8988T (cell line): Measurements from ENCODE around the gene PCSK9.

Experiments used
- DNase-seq: peaks from one replicate; pipeline ENCODE4 v3.0.0; 2011

The PCSK9 gene

GRCh38 chr1:55039342-55040082 is at the start of gene PCSK9:
TSS of gene PCSK9 (plus strand) at chr1:55039548. CDS start at chr1:55039838, 290 bp downstream.
- DNase-seq = no peak

GRCh38 chr1:54989968-54990810 is 49.2 kb upstream of the PCSK9 start:
- no peak for DNase-seq

GRCh38 chr1:54990916-54991315 is 48.4 kb upstream of the PCSK9 start:
- no peak for DNase-seq

GRCh38 chr1:54991939-54992338 is 47.4 kb upstream of the PCSK9 start:
- no peak for DNase-seq

GRCh38 chr1:54993140-54993539 is 46.2 kb upstream of the PCSK9 start:
- no peak for DNase-seq

GRCh38 chr1:54994355-54994990 is 44.9 kb upstream of the PCSK9 start:
- DNase-seq = no peak

GRCh38 chr1:54995013-54995760 is 44.2 kb upstream of the PCSK9 start:
- no peak for DNase-seq

- no peak for DNase-seq
These were observed 43.5 kb upstream of the PCSK9 start for GRCh38 chr1:54995835-54996234.

- DNase-seq = peak; percentile 92
These were observed 42.9 kb upstream of the PCSK9 start for GRCh38 chr1:54996359-54996868.

- DNase-seq = no peak
These were observed 42.3 kb upstream of the PCSK9 start for GRCh38 chr1:54996869-54997710.

GRCh38 chr1:54997711-54997986 is 41.7 kb upstream of the PCSK9 start:
- no peak for DNase-seq

- no peak for DNase-seq
These were observed 41.2 kb upstream of the PCSK9 start for GRCh38 chr1:54998100-54998499.

- no peak for DNase-seq
These were observed 40.7 kb upstream of the PCSK9 start, which contains the start of gene BSND for GRCh38 chr1:54998677-54999076. TSS of gene BSND (plus strand) at chr1:54998933. CDS start at chr1:54999187, 254 bp downstream.

- DNase-seq = no peak
These were observed 39.0 kb upstream of the PCSK9 start for GRCh38 chr1:55000110-55001085.

GRCh38 chr1:55001311-55001710 is 38.0 kb upstream of the PCSK9 start:
- DNase-seq = no peak

GRCh38 chr1:55002686-55003085 is 36.7 kb upstream of the PCSK9 start:
- no peak for DNase-seq

GRCh38 chr1:55005351-55006140 is 33.8 kb upstream of the PCSK9 start:
- DNase-seq = no peak

GRCh38 chr1:55006931-55007330 is 32.4 kb upstream of the PCSK9 start:
- DNase-seq = no peak

GRCh38 chr1:55007625-55008024 is 31.7 kb upstream of the PCSK9 start:
- peak; percentile 48 for DNase-seq
